GM12878 (cell line): ENCODE data around the gene TMTC1.

ENCODE experiments used
- CBX5 ChIP-seq: sonication (generic); IDR thresholded peaks from 2 replicates; pipeline ENCODE4 v1.6.1; 2016; ENCODE audit warnings: low read depth, moderate library complexity, mild to moderate bottlenecking, inconsistent platforms
- HDAC2 ChIP-seq: fragments of 200-600 bp; sonication (generic); IDR thresholded peaks from 2 replicates; pipeline ENCODE4 v1.6.1; 2017
- PKNOX1 ChIP-seq: fragments of 450-650 bp; IDR thresholded peaks from 2 replicates; pipeline ENCODE4 v1.6.1; 2016; ENCODE audit warnings: mild to moderate bottlenecking
- POLR2A ChIP-seq: IDR thresholded peaks from 2 replicates; pipeline ENCODE4 v1.6.1; 2011; ENCODE audit warnings: low read depth, mild to moderate bottlenecking, low read length
- POLR2AphosphoS5 ChIP-seq: IDR thresholded peaks from 2 replicates; pipeline ENCODE4 v1.6.1; 2011; ENCODE audit warnings: mild to moderate bottlenecking, low read length, inconsistent platforms
- STAT1 ChIP-seq: fragments of 450-650 bp; conservative IDR thresholded peaks from 2 replicates; pipeline ENCODE4 v1.6.1; 2014; ENCODE audit warnings: antibody characterized with exemption, mild to moderate bottlenecking
- SUZ12 ChIP-seq: fragments of 200-600 bp; sonication (generic); IDR thresholded peaks from one replicate; pipeline ENCODE4 v1.6.1; 2018; ENCODE audit warnings: antibody characterized with exemption, mild to moderate bottlenecking; ENCODE audit not compliant: unreplicated experiment
- TF ChIP-seq, protein P1 (sequence below), 3 experiments: IDR thresholded peaks in 2 of 3; conservative IDR thresholded peaks in 1 of 3; 2 replicates each; pipeline ENCODE4 v1.5.1; 2011; ENCODE audit warnings: low read depth in 3 of 3, low read length in 3 of 3, mild to moderate bottlenecking in 3 of 3, control low read depth in 2 of 3, moderate library complexity in 2 of 3, inconsistent platforms in 1 of 3, mixed read lengths in 1 of 3; ENCODE audit not compliant: control insufficient read depth in 2 of 3, insufficient read depth in 1 of 3; ENCODE audit errors: extremely low read depth in 1 of 3
- TF ChIP-seq, protein P2 (sequence below): IDR thresholded peaks from 2 replicates; pipeline ENCODE4 v1.6.1; 2012; ENCODE audit warnings: low read depth, low read length, improper control_type of control experiment

DNA sequence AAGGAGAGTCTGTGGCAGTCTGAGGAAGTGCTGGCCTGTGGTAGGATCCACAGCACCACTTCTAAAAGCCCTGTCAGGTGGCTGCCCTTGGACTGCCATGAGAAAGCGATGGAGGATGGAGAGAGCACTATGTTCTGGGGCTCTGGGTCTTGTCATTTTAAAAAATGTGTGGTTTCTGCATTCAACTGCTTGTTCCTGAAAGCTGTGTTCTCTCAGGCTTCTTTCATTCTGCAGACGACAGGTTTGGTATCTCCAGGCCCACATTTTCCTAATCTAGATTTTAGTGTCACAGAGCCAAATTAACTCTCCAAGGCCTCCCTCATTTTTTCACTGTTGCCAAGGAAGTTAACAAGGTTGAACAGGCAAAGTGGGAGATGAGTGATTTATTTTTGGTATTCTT, 296.8 kb downstream of the TMTC1 start:
- TF ChIP-seq POLR2A (no peak), POLR2AphosphoS5 (no peak), PKNOX1 (no peak), CBX5 (no peak), SUZ12 (no peak), HDAC2 (no peak), STAT1 (no peak)
- TF ChIP-seq, protein P1, sequence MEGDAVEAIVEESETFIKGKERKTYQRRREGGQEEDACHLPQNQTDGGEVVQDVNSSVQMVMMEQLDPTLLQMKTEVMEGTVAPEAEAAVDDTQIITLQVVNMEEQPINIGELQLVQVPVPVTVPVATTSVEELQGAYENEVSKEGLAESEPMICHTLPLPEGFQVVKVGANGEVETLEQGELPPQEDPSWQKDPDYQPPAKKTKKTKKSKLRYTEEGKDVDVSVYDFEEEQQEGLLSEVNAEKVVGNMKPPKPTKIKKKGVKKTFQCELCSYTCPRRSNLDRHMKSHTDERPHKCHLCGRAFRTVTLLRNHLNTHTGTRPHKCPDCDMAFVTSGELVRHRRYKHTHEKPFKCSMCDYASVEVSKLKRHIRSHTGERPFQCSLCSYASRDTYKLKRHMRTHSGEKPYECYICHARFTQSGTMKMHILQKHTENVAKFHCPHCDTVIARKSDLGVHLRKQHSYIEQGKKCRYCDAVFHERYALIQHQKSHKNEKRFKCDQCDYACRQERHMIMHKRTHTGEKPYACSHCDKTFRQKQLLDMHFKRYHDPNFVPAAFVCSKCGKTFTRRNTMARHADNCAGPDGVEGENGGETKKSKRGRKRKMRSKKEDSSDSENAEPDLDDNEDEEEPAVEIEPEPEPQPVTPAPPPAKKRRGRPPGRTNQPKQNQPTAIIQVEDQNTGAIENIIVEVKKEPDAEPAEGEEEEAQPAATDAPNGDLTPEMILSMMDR (IDR thresholded peaks at IDR 0.05 in 2 of 3, conservative IDR thresholded peaks at IDR 0.05 in 1 of 3; ENCODE audit: control insufficient read depth in 2 of 3, extremely low read depth in 1 of 3, insufficient read depth in 1 of 3, low read depth in 3 of 3, low read length in 3 of 3), result no peak
- TF ChIP-seq, protein P2, sequence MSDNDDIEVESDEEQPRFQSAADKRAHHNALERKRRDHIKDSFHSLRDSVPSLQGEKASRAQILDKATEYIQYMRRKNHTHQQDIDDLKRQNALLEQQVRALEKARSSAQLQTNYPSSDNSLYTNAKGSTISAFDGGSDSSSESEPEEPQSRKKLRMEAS, result no peak
